T-helper 1 cell treated with Interleukin-12 subunit alpha and Interleukin-12 subunit beta and Interleukin-4 antibody, amounts not matched to agents 30 ng/mL and 1 ng/mL, for 36 hours (primary cell): Measurements from ENCODE around the gene LRRC49. TPM values are rescaled to one million over a fixed set of nuclear protein-coding genes. Genes with fewer than 3 reads are reported as not detected.
"Not testable (repeated sequence)": the region's sequence is repeated elsewhere in the genome, so short reads cannot be mapped to it uniquely, and the experiment has no call there.

ENCODE experiments used
- intact Hi-C: fragments of 100-400 bp; cut with micrococcal nuclease; formaldehyde crosslinking; loops from one replicate; pipeline ENCODE4 v1.15.1; 2024
- total RNA-seq: library from RNA; stranded (reverse); gene quantifications from 2 replicates; pipeline ENCODE4 v1.2.3, GENCODE V29; 2022

LRRC49 gene
- total RNA-seq, 1 donor from 2014 or later = not detected

DNA sequence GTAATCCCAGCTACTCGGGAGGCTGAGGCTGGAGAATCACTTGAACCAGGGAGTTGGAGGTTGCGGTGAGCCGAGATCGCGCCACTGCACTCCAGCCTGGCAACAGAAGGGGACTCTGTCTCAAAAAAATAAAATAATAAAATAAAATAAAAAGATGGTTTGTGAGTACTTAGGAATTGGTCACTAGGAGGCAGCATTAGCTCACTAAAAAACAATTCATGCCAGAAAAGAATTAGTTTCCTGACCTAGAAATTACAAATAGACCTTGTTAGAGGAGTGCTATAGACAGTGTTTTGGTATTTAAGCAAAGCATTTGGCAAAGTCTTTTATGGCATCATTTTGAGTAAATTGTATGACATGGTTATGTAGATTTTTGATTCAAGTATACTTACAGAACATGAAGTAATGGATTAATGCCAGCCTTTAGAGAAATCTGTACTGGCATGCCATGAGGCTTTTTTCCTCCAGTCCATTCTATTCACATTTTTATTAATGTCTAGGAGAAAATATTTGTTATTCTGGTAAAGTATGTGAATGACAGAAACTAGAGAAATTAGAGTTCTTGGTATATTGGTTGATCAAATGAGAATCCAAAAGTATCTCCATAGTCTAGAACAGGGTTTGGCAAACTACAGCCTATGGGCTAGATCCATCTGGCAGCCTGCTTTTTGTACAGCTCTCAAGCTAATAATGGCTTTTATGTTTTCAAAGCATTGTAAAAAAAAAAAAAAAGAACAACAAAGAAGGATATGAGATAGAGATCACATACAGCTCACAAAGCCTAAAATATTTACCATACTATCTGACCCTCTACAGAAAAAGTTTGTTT, 81.6 kb downstream of the LRRC49 start:
- intact Hi-C loops = no loop called here

DNA sequence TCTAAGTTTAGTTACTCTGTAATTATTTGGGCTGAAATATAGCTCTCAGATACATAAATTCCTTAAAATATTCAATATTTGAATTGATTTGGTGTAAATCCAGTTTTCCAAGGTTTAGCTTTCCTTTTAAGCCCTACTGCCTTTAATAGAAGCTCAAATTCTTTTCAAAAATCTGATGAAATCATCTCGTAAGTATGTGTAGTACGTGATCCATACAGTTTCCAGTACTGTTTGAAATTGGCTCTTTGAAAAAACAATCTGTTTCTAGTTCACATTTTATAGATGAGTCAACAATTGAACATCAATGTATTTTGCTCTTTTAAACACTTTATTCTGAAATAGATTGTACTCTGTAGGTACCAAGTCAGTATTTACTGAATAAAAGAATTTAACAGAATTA, 84.2 kb downstream of the LRRC49 start:
- intact Hi-C loops = no loop called here

DNA sequence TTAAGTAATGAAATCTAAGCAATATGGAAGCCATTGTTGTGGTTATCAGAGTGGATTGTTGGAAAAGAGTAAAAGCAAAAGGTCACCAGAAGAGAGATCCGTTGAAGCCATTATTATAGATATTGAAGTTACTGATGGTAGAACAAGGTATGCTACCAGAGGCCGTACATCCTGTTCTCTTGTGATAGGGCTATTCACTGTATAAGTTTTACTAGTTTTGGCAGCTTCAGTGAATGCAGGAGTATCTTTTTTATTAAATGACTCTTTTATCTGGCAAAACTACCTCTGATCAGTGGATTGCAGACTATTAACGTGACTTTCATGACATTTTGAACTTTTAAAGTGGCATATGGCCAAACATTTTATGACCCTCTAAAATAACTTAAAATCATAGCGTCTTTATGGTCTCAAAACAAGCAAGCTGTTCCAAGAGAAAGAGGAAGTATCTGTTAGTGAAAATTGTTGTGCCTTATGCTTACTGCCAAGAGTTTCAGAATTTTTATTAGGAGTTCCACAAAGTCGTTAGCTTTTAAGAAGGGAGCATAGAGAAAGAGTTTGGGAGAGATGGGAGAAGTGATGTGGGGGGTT, 102.9 kb downstream of the LRRC49 start:
- intact Hi-C loops = no loop called here

DNA sequence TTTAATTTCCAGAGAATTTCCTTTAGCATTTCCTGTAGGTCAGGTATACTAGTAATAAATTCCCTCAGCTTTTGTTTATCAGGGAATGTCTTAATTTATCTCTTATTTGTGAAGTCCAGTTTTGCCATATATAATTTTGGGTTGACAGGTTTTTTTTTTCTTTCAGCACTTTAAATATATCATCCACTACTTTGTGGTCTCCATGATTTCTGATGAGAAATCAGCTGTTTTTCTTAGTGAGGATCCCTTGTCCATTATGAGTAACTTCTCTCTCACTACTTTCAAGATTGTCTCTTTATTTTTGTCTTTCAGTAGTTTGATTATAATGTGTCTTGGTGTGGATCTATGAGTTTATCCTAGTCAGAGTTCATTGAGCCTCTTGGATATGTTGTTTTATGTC, 105.7 kb downstream of the LRRC49 start:
- intact Hi-C loops = no loop called here

DNA sequence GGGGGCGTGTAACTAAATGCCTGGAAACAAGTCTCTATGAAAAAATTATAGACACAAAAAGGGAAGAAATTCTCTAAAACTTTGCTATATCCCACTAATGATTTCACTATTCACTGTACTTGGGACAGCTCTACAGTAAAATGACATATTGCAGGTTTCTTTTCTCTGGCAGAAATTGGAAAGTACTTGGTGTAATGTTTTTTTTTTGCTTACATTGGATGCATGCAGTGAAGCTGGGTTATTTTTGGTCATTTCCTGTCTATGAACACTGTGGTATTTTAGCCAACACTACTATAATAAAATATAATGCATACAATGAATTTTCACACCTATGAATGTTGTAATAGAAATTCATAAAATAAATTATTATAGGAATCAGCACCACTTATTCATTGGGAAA, 109.7 kb downstream of the LRRC49 start:
- intact Hi-C loops = no loop called here

DNA sequence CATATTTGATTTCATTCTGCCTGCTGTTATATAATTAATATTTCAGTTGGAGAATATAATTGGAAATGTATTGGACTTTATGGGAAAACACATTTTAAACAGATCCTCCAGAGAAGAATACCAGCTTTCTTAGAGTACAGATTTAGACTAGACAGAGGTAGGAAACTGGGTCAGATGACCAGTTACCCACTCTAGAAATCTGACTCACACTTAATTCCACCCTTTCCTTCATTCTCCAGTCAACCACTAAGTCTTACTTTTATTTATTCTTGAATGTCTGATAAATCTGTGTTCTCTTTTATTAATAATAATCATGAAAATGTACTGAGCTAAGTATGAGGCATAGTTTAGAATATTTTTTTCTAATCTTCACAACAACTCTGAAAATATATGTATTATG, 110.7 kb downstream of the LRRC49 start:
- intact Hi-C loops = no loop called here

DNA sequence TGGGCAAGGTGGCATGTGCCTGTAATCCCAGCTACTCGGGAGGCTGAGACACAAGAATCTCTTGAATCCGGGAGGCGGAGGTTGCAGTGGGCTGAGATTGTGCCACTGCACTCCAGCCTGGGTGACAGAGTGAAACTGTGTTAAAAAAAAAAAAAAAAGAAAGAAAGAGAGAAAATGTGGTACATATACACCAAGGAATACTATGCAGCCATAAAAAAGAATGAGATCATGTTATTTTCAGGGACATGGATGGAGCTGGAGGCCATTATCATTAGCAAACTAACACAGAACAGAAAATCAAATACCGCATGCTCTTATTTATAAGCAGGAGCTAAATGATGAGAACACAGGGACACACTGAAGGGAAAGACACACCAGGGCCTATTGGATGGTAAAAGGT, 111.9 kb downstream of the LRRC49 start:
- intact Hi-C loops = not testable (repeated sequence)

DNA sequence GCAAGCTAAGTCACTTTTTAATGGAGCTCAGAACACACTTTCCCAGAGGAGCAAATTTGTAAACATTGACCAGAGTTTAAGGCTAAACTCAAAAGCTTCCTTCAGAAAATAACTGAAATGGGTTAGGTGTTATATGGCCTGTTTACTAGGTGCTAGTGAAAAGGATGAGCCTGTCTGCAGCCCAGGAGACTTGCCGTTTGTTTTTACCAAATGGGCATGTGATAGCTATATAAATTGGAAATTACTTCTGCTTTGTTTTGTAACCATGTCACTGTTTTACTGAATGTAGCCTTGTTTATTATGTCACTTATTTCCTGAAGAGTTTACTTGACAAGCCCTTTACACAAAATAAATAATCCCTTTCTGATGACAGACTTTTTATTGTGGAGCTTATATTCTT, 113.3 kb downstream of the LRRC49 start:
- intact Hi-C loops = no loop called here

DNA sequence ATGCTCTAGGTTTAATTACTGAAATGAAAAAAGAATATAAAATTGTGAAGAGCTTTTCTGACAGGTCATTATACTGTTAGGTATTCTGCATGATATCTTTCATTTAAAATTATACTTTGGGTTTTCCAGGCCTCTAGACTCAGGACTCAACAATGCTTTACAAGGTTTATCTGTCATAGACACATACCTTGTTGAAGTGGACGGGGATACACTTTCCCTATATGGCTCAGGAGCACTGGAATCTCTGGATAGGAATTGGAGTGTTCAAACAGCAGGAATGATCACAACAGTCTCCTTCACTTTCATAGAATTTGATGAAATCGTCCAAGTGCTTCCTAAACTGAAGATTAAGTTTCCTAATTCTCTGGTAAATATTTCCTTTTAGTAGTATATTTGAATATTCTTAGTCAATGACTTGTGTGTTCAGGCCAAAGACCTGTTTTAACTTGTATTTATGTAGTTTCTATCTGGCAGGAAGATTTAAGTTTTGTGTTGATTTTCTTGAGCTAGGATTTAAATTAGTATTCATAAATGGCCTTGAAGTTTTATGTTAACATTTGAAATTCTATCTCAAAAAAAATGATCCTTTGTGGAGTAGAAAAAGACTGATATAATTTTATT, 115.7 kb downstream of the LRRC49 start:
- intact Hi-C loops = no loop called here

DNA sequence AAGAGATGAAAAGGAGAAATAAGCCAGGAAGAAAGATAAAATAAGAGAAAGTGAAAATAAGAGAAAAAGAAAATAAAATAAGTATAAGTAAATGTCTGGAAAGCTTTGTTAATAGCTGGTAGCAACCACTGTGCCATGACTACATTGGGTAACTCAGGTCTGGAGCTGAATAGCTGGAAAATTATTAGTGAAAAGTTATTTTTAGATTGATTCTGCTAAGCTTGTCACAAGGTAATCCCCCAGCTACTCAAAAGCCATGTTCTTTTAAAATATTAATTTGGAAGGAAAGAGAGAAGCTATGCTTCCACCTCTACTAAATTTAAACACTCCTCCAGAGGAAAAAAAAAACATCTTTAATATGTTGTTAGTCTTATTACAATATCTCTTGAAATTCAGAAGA, 117.8 kb downstream of the LRRC49 start:
- intact Hi-C loops = no loop called here

DNA sequence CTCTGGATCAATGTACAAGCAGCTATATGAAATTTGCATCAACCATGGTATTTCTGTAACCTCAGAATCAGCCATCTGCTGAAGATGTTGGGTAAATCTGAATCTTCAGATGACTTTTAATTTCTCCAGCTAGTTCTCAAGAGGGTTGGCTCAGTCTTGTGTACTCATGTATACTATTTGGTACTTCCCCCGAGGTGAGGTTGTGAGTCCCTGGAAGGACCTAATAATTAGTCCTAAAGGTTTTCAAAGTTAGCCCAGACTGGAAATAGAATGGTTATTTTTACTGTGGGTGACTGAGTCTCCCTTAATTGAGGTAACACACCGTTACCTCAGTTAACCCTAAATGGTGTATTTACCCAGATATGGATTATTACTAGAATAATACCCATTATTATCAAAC, 118.4 kb downstream of the LRRC49 start:
- intact Hi-C loops = no loop called here

DNA sequence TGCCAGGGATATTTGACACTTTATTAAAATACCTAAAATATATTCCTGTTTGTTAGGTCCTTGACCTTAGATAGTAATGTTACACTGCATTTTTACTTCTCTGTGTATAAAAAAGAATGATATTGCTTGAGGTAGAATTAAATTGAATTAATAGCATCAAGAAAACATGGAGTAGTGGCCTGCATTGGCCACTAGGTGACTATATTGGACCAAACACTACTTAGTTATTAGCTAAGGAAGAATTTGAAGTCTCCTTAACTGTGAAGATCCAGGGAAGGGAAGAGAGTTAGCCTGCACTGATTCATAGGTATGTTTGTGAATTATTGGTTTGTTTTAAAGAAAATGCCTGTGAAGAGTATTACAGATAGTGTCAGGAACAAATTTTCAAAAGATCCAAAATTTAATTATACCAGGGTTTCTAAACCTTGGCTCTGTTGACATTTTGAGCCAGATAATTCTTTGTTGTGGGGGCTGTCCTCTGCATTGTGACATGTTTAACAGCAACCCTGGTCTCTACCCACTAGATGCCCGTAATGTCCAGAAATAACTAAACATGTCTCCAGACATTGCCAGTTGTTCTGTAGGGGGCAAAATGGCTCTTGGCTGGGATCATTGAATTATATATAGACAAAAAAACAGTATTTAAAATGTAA, 119.0 kb downstream of the LRRC49 start:
- intact Hi-C loops = no loop called here

DNA sequence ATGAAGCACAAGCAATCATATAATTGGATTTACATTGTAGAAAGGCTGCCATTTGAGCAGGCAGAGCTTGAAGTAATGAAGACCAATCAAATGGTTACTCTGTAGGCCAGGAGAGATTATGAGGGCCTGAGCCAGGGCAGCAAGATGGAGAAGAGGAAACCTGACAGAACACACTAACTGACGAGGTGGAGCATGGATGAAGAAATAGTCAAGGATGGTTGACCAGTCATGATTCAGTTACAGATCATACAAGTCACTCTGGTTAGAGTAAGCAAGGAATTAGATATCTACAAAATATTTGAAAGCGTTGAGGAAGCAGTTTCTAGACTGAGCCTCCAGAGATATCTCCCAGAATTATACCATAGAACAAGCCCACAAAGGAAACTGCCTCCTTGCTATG, 120.8 kb downstream of the LRRC49 start:
- intact Hi-C loops = no loop called here

DNA sequence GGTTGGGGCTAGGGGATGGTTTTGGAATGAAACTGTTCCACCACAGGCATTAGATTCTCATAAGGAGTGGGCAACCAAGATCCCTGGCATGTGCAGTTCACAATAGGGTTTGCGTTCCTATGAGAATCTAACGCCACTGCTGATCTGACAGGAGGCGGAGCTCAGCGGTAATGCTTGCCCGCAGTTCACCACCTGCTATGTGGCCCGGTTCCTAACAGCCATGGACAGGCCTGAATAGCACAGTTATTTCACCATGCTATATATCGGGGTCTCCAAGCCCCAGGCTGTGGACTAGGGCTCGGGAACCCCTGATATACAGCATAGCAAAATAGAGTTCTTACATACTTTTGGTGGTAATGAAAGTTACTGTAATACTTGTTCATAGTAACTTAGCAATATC, 122.7 kb downstream of the LRRC49 start:
- intact Hi-C loops = no loop called here

DNA sequence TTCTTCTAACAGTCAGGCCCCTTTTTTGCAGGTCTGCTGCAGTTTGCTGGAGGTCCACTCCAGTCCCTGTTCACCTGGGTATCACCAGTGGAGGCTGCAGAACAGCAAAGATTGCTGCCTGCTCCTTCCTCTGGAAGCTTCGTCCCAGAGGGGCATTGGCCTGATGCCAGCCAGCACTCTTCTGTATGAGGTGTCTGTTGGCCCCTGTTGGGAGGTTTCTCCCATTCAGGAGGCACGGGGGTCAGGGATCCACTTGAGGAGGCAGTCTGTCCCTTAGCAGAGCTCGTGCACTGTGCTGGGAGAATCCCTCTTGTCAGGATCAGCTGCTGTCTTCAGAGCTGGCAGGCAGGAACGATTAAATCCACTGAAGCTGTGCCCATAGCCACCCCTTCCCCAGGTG, 138.6 kb downstream of the LRRC49 start:
- intact Hi-C loops = not testable (repeated sequence)

DNA sequence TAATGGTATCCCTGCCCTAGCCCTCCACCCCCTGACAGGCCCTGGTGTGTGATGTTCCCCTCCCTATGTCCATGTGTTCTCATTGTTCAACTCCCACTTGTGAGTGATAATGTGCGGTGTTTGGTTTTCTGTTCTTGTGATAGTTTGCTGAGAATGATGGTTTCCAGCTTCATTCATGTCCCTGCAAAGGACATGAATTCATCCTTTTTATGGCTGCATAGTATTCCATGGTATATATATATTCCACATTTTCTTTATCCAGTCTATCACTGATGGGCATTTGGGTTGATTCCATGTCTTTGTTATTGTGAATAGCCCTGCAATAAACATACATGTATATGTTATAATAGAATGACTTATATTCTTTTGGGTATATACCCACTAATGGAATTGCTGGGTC, 142.9 kb downstream of the LRRC49 start:
- intact Hi-C loops = not testable (repeated sequence)

DNA sequence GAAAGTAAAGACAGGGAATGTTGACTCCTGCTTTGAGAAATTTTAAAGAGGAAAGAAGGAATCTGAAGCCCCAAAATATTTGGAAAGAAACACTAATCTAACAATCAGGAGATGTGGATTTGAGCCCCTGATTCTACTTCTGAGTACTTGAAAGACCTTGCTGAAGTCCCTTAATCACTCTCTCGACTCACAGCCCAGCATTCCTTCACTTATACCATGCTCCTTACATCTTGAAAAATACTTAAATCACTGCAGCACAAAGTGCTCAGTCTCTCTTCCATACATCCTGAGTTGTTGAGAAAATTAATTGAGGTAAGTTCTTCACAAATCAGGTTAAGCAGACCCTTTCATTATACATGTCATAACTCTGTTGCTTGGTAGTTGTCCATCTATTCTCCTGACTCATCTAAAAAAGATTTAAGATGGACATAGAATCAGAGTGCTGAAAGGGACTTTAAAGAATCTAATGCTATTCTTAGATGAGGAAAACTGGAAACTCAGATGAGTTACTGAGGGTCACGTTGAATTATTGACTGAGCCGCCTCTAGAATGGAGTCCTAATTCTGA, 149.8 kb downstream of the LRRC49 start:
- intact Hi-C loops = no loop called here

DNA sequence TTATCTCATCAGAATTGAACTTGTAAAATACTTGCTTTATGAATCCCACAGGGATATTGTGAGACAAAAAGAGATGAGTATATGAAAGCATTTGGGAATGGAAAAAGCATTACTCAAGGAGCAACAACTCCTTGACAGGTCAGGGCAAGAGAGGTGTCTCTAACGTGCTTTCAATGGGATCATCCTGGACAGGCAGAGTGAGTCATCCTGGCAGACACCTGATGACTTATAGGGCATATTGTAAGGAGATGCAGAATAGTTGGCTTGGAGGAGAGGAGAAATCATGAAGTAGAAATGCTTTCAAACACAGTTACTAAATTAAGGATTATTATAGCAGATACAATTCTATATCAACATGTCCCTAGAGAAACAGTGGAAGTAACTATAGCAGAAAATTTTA, 150.7 kb downstream of the LRRC49 start:
- intact Hi-C loops = no loop called here

DNA sequence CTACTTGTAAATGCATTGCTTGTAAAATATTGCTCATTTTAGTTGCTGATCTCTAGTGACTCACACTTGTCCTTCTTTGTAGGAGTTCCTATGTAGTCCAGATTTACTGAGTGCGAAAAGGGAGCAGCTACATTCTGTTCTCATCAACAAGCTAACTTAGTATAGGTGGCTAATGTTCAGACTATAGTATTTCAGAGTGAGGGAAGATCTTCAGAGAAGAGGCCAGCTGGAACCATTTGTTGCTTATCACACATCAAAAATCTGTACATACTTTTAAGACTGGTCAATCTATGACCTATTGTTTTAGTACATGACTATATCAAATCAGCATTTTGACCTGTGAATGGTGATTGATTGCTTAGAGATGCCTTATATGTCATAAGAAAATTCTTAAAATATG, 151.4 kb downstream of the LRRC49 start:
- intact Hi-C loops = no loop called here

DNA sequence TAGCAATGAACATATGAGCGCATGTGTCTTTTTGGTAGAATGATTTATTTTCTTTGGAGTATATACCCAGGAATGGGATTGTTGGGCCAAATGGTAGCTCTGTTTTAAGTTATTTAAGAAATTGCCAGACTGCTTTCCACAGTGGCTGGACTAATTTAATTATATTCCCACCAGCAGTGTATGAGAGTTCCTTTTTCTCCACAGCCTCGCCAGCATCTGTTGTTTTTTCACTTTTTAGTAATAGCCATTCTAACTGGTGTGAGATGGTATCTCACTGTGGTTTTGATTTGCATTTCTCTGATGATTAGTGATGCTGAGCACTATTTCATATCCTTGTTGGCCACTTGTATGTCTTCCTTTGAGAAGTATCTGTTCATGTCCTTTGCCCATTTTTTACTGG, 153.5 kb downstream of the LRRC49 start:
- intact Hi-C loops = not testable (repeated sequence)

DNA sequence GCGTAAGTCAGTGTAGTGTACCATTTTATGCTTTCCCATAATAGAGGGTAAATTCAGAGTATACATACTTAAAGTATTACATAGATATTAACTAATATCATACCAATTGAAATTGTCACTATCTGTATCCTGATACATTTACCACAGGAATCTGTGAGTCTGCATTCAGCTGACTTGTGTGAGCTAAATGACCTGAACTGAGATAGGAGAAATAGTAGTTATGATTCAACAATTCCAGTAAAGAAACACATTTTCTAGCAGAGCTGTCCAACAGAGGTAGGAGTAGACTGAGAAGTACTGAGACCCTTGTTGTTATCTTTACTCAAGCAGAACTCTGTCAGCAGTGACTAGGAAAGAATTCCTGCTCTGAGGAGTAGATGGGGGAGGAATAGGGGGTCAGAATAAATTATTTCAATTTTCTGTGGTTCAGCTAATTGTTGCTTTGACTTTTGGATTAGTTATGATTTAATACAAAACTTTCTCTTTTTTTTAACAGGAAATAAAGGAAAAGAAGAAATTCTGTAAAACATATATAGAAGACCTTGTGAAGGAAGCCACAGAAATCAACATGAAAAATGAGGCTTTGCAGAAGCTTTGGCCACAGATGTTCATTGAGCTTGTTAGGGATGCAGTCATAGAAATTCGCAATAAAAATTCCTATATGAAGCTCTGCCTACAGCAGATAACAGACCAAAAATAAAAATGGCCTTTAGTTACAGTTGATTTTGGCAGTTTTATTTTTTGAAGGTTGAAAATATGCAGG, 156.5 kb downstream of the LRRC49 start:
- intact Hi-C loops = no loop called here
